ENCODE results near the gene ABLIM2.

Gene ABLIM2

GRCh38 chr4:8095956-8096689 lies 62.5 kb downstream of the ABLIM2 start:
- TF ChIP-seq EZH2phosphoT487 (conservative IDR thresholded peaks at IDR 0.05; ENCODE audit: low read length) (no peak), CTCF (IDR thresholded peaks at IDR 0.05; ENCODE audit: insufficient read depth, low read length, poor library complexity, severe bottlenecking) (no peak)
- no peaks in the 10 kb centered on the region for H4K20me1 ChIP-seq (ENCODE audit: low read depth, low read length)

GRCh38 chr4:8093587-8094274 lies 64.9 kb downstream of the ABLIM2 start:
- TF ChIP-seq CTCF (IDR thresholded peaks at IDR 0.05; ENCODE audit: insufficient read depth, low read length, poor library complexity, severe bottlenecking) (no peak), EZH2phosphoT487 (conservative IDR thresholded peaks at IDR 0.05; ENCODE audit: low read length) (no peak)
- no peak overlapping the region for H2AFZ ChIP-seq (ENCODE audit: low read depth, low read length, severe bottlenecking)
- no peak overlapping the region for H3K27ac ChIP-seq (ENCODE audit: low read depth, low read length)
- no peaks in the 10 kb centered on the region for H3K79me2 ChIP-seq (ENCODE audit: insufficient read depth, low read length)
- no peaks in the 10 kb centered on the region; the same call in 1 of the 2 replicates for H4K20me1 ChIP-seq (ENCODE audit: low read depth, low read length)
- H3K27me3 ChIP-seq (ENCODE audit: low read length), result no peaks in the 10 kb centered on the region
- H3F3A ChIP-seq (ENCODE audit: insufficient read depth), result no peaks in the 10 kb centered on the region
- no peak overlapping the region for H3K4me3 ChIP-seq (ENCODE audit: insufficient read depth, low read length, poor library complexity, severe bottlenecking)
- H3K36me3 ChIP-seq (ENCODE audit: low read length), result no peaks in the 10 kb centered on the region
- no peaks in the 10 kb centered on the region; the same call in 1 of the 2 replicates for H3K9me3 ChIP-seq (ENCODE audit: insufficient read depth, low read length)
- no peaks in the 10 kb centered on the region for H3K9me2 ChIP-seq (replicated peaks; ENCODE audit: insufficient read depth, low read length)
- H3K9ac ChIP-seq (ENCODE audit: low read length), result no peak overlapping the region
- no peak overlapping the region for H3K4me2 ChIP-seq (ENCODE audit: low read depth, low read length, poor library complexity, severe bottlenecking)

More at GRCh38 chr4:8095956-8096689, 62.5 kb downstream of the ABLIM2 start:
- no peaks in the 10 kb centered on the region for H3K27me3 ChIP-seq (ENCODE audit: low read length)
- H3K79me2 ChIP-seq (ENCODE audit: insufficient read depth, low read length), result no peaks in the 10 kb centered on the region
- no peak overlapping the region for H3K4me2 ChIP-seq (ENCODE audit: low read depth, low read length, poor library complexity, severe bottlenecking)
- no peak overlapping the region for H3K27ac ChIP-seq (ENCODE audit: low read depth, low read length)
- no peaks in the 10 kb centered on the region for H3K36me3 ChIP-seq (ENCODE audit: low read length)
- H3K9ac ChIP-seq (ENCODE audit: low read length), result no peak overlapping the region
- H3F3A ChIP-seq (ENCODE audit: insufficient read depth), result no peaks in the 10 kb centered on the region
- no peak overlapping the region for H3K4me3 ChIP-seq (ENCODE audit: insufficient read depth, low read length, poor library complexity, severe bottlenecking)
- no peaks in the 10 kb centered on the region for H3K9me2 ChIP-seq (replicated peaks; ENCODE audit: insufficient read depth, low read length)
- no peak overlapping the region for H2AFZ ChIP-seq (ENCODE audit: low read depth, low read length, severe bottlenecking)
- H3K9me3 ChIP-seq (ENCODE audit: insufficient read depth, low read length), result no peaks in the 10 kb centered on the region; the same call in 1 of the 2 replicates

- Histone ChIP-seq H3K9ac (ENCODE audit: low read length) (no peak overlapping the region), H4K20me1 (ENCODE audit: low read depth, low read length) (no peaks in the 10 kb centered on the region; the same call in 1 of the 2 replicates), H2AFZ (ENCODE audit: low read depth, low read length, severe bottlenecking) (no peak overlapping the region), H3K9me3 (ENCODE audit: insufficient read depth, low read length) (no peaks in the 10 kb centered on the region; the same call in 1 of the 2 replicates), H3K4me3 (ENCODE audit: insufficient read depth, low read length, poor library complexity, severe bottlenecking) (no peak overlapping the region), H3K36me3 (ENCODE audit: low read length) (no peaks in the 10 kb centered on the region), H3F3A (ENCODE audit: insufficient read depth) (no peaks in the 10 kb centered on the region), H3K79me2 (ENCODE audit: insufficient read depth, low read length) (no peaks in the 10 kb centered on the region), H3K9me2 (replicated peaks; ENCODE audit: insufficient read depth, low read length) (no peaks in the 10 kb centered on the region), H3K27ac (ENCODE audit: low read depth, low read length) (no peak overlapping the region), H3K27me3 (ENCODE audit: low read length) (no peaks in the 10 kb centered on the region), H3K4me2 (ENCODE audit: low read depth, low read length, poor library complexity, severe bottlenecking) (no peak overlapping the region)
- no peak for TF ChIP-seq CTCF (IDR thresholded peaks at IDR 0.05; ENCODE audit: insufficient read depth, low read length, poor library complexity, severe bottlenecking)
- no peak for TF ChIP-seq EZH2phosphoT487 (conservative IDR thresholded peaks at IDR 0.05; ENCODE audit: low read length)
Observed at GRCh38 chr4:8092282-8092681, 66.3 kb downstream of the ABLIM2 start.
